OCI-LY1 (cell line): ENCODE data around the gene MEMO1.

ENCODE experiments used
- CTCF ChIP-seq: fragments of 200-600 bp; sonication (generic), shearing (Covaris generic); IDR thresholded peaks from 2 replicates; pipeline ENCODE4 v1.5.1; 2017; ENCODE audit warnings: mild to moderate bottlenecking, antibody characterized with exemption, low read length, moderate library complexity, mixed read lengths
- EZH2 ChIP-seq: fragments of 200-600 bp; sonication (generic), shearing (Covaris generic); IDR thresholded peaks from 2 replicates; pipeline ENCODE4 v1.8.0; 2017; ENCODE audit warnings: borderline replicate concordance, mixed run types, mild to moderate bottlenecking, antibody characterized with exemption, low read length, moderate library complexity, mixed read lengths

- TF ChIP-seq CTCF (no peak), EZH2 (no peak)
Measured at GRCh38 chr2:32012872-32013271, 2.1 kb upstream of the MEMO1 start.
